Stomach (tissue), 9 donors: ENCODE measurements around the gene ATOX1. TPM values are rescaled to one million over a fixed set of nuclear protein-coding genes. Genes with fewer than 3 reads are reported as not detected.

ENCODE experiments used
- DNase-seq, 2 donors: peaks; one replicate each; pipeline versions ENCODE4 v3.0.0 to v3.0.0-alpha.2; 2013 to 2019
- H3K27ac ChIP-seq, 5 donors: fragments of 200-600 bp in 4 of 5; sonication (generic) in 4 of 5; one replicate each; pipeline ENCODE4 v1.5.1; 2013 to 2019; ENCODE audit warnings: mild to moderate bottlenecking in 1 of 5, moderate library complexity in 1 of 5
- H3K27me3 ChIP-seq, 3 donors: fragments of 200-600 bp; sonication (generic); one replicate each; pipeline ENCODE4 v1.5.1; 2017 to 2019; ENCODE audit warnings: mixed run types in 1 of 3
- H3K36me3 ChIP-seq, 4 donors: fragments of 200-600 bp; sonication (generic); 1 replicate in 3 of 4; 2 replicates in 1 of 4; pipeline ENCODE4 v1.5.1; 2016 to 2019
- H3K4me1 ChIP-seq, 4 donors: fragments of 200-600 bp; sonication (generic); one replicate each; pipeline ENCODE4 v1.5.1; 2016 to 2019
- H3K4me3 ChIP-seq, 4 donors: fragments of 200-600 bp; sonication (generic) in 3 of 4; one replicate each; pipeline ENCODE4 v1.5.1; 2016 to 2019; ENCODE audit warnings: mild to moderate bottlenecking in 1 of 4
- H3K9me3 ChIP-seq, 4 donors: fragments of 200-600 bp; sonication (generic); one replicate each; pipeline ENCODE4 v1.5.1; 2016 to 2019
- CTCF ChIP-seq, 7 experiments: fragments of 450-650 bp in 4 of 7; fragments of 200-600 bp in 3 of 7; sonication (generic) in 3 of 7; IDR thresholded peaks; one replicate each; pipeline ENCODE4 v1.5.1; 2016 to 2019; ENCODE audit warnings: antibody characterized with exemption in 7 of 7, control low read depth in 2 of 7, mild to moderate bottlenecking in 1 of 7
- EP300 ChIP-seq: sonication (generic); formaldehyde crosslinking; IDR thresholded peaks from one replicate; pipeline ENCODE4 v1.6.1; 2017; ENCODE audit warnings: antibody characterized with exemption
- POLR2A ChIP-seq, 4 donors: fragments of 450-650 bp; IDR thresholded peaks; one replicate each; pipeline ENCODE4 v1.6.1; 2016; ENCODE audit warnings: antibody characterized with exemption in 4 of 4, control low read depth in 2 of 4, mild to moderate bottlenecking in 1 of 4, moderate library complexity in 1 of 4
- POLR2AphosphoS5 ChIP-seq, 3 donors: sonication (generic); formaldehyde crosslinking; IDR thresholded peaks; one replicate each; pipeline ENCODE4 v1.6.1; 2016; ENCODE audit warnings: antibody characterized with exemption in 3 of 3
- WGBS, 5 donors: extraction: QIAGEN DNeasy Blood & Tissue Kit in 3 of 5; methylation state at CpG; one replicate each; pipeline versions ENCODE4 v1.1.5 to v1.1.7; 2013 to 2018; 5-methylcytosine and 5-hydroxymethylcytosine counted together
- intact Hi-C: fragments of 100-400 bp; cut with DNase I; formaldehyde crosslinking; loops from one replicate; pipeline ENCODE4 v1.15.1; 2023; ENCODE audit warnings: low total_unique reads
- polyA plus RNA-seq, 3 donors: library from polyadenylated mRNA; stranded (reverse); fragments of 200-250 nt; gene quantifications; one replicate each; pipeline ENCODE4 v1.2.3, GENCODE V29; 2013
- total RNA-seq, 5 donors: library from RNA; depleted of rRNA; stranded (reverse); fragments of >200 nt; gene quantifications; one replicate each; pipeline versions ENCODE4 v1.1.0 to v1.2.3, GENCODE V29; 2014 to 2016
- donor health status: healthy with polysubstance abuse.
- donor health status: Bipolar disorder and iron deficiency.
- donor health status: healthy.

ATOX1 gene
- total and polyA plus RNA-seq, 8 donors: 24.6 to 177 (median 80.6) TPM; not detected in 1

- Histone ChIP-seq H3K27me3 (no peaks in the 10 kb centered on the region), H3K27ac (peak overlapping the region in 3 of 5 donors; percentile 20 to 54 (median 51)), H3K9me3 (no peaks in the 10 kb centered on the region), H3K4me1 (peaks cover 0 to 11% (median 5%) of the 10 kb centered on the region in 4 donors), H3K4me3 (no peak overlapping the region), H3K36me3 (no peaks in the 10 kb centered on the region)
- TF ChIP-seq CTCF (IDR thresholded peaks at IDR 0.05) (no peak), POLR2AphosphoS5 (IDR thresholded peaks at IDR 0.05) (no peak), EP300 (no peak)
- intact Hi-C loops: no loop called here
- 44 to 73% (median 63%) methylated on average over 3 of the region's 3 CpGs for WGBS, 5 donors
- peak in 1 of 2 donors; percentile 67 for DNase-seq
Measured at GRCh38 chr5:151718646-151719045, 39.8 kb downstream of the ATOX1 start.

- Histone ChIP-seq H3K27ac (peak overlapping the region in 1 of 5 donors; percentile 51), H3K9me3 (no peaks in the 10 kb centered on the region), H3K36me3 (no peaks in the 10 kb centered on the region), H3K4me3 (no peak overlapping the region), H3K27me3 (no peaks in the 10 kb centered on the region), H3K4me1 (peaks cover 0 to 11% (median 5%) of the 10 kb centered on the region in 4 donors)
- no peak for DNase-seq
- no peak for TF ChIP-seq POLR2A (IDR thresholded peaks at IDR 0.05)
- no peak for TF ChIP-seq EP300
- TF ChIP-seq CTCF (IDR thresholded peaks at IDR 0.05): no peak
- TF ChIP-seq POLR2AphosphoS5 (IDR thresholded peaks at IDR 0.05): no peak
- 56 to 79% (median 75%) methylated on average over 2 of the region's 2 CpGs for WGBS, 5 donors
- intact Hi-C loops: no loop called here
Measured at GRCh38 chr5:151718153-151718552, 40.3 kb downstream of the ATOX1 start.

- WGBS, 5 donors: 53 to 79% (median 71%) methylated on average over 3 of the region's 3 CpGs
- intact Hi-C loops: no loop called here
Measured at GRCh38 chr5:151717416-151717815, 41.0 kb downstream of the ATOX1 start.

GRCh38 chr5:151709109-151709735 lies 49.2 kb downstream of the ATOX1 start:
- Histone ChIP-seq H3K4me1 (no peaks in the 10 kb centered on the region), H3K27me3 (no peaks in the 10 kb centered on the region), H3K9me3 (no peaks in the 10 kb centered on the region), H3K27ac (no peak overlapping the region), H3K4me3 (no peak overlapping the region), H3K36me3 (no peaks in the 10 kb centered on the region)
- intact Hi-C loops: no loop called here
- TF ChIP-seq EP300 (no peak), POLR2AphosphoS5 (IDR thresholded peaks at IDR 0.05) (no peak), POLR2A (IDR thresholded peaks at IDR 0.05) (no peak), CTCF (IDR thresholded peaks at IDR 0.05) (no peak)
- no peak for DNase-seq
- WGBS, 5 donors: 78 to 86% (median 80%) methylated on average over 13 of the region's 13 CpGs

More at GRCh38 chr5:151717416-151717815, 41.0 kb downstream of the ATOX1 start:
- no peak for DNase-seq
- Histone ChIP-seq H3K27me3 (no peaks in the 10 kb centered on the region), H3K4me1 (peaks cover 0 to 11% (median 5%) of the 10 kb centered on the region in 4 donors), H3K9me3 (no peaks in the 10 kb centered on the region), H3K4me3 (no peak overlapping the region), H3K27ac (no peak overlapping the region), H3K36me3 (no peaks in the 10 kb centered on the region)
- TF ChIP-seq EP300: no peak
- TF ChIP-seq POLR2AphosphoS5 (IDR thresholded peaks at IDR 0.05): no peak
- TF ChIP-seq POLR2A (IDR thresholded peaks at IDR 0.05): no peak
- TF ChIP-seq CTCF (IDR thresholded peaks at IDR 0.05): no peak
